SK-N-SH (cell line): ENCODE results near the gene POLR3B. TPM values are rescaled to one million over a fixed set of nuclear protein-coding genes. Genes with fewer than 3 reads are reported as not detected.

Experiments used
- CTCF ChIA-PET: fragments of 300-600, 350-600 bp; formaldehyde crosslinking; extraction: SDS; loops from one replicate; lab custom pipeline; 2021; lab: Yijun Ruan, JAX
- POLR2A ChIA-PET: fragments of 350-600 bp; sonication (Branson Sonifier 250); formaldehyde crosslinking; extraction: SDS; loops from one replicate; lab custom pipeline; 2020; ENCODE audit warnings: antibody characterized with exemption, inconsistent platforms; lab: Yijun Ruan, JAX
- DNase-seq: peaks from one replicate; pipeline ENCODE4 v3.0.0; 2012
- H2AFZ ChIP-seq: fragments of 200-600 bp; sonication (generic); 2 replicates; pipeline ENCODE4 v1.8.1; 2016; ENCODE audit warnings: antibody characterized with exemption, mild to moderate bottlenecking, low read depth
- H3F3A ChIP-seq: fragments of 200-600 bp; sonication (generic); replicated peaks from 2 replicates; pipeline ENCODE3; 2016; ENCODE audit warnings: antibody characterized with exemption, mild to moderate bottlenecking; ENCODE audit not compliant: insufficient read depth
- H3K27ac ChIP-seq, 2 experiments: fragments of 200-500 bp in 1 of 2; fragments of 200-600 bp in 1 of 2; sonication (Bioruptor generic) in 1 of 2; sonication (generic), shearing (Covaris generic) in 1 of 2; 2 replicates each; pipeline versions ENCODE4 v1.5.1 to v1.6.1; 2014 to 2016; ENCODE audit warnings: low read depth in 2 of 2, inconsistent platforms in 1 of 2, low read length in 1 of 2, mild to moderate bottlenecking in 1 of 2, mixed read lengths in 1 of 2
- H3K27me3 ChIP-seq: fragments of 200-600 bp; sonication (generic), shearing (Covaris generic); 2 replicates; pipeline ENCODE4 v1.6.1; 2016; ENCODE audit warnings: mixed run types; ENCODE audit not compliant: insufficient read depth
- H3K36me3 ChIP-seq, 2 experiments: fragments of 200-500 bp in 1 of 2; fragments of 200-600 bp in 1 of 2; sonication (Bioruptor generic) in 1 of 2; sonication (generic) in 1 of 2; replicated peaks in 1 of 2; 2 replicates each; pipeline versions ENCODE3 to v1.5.1; 2014 to 2016; ENCODE audit warnings: low read length in 1 of 2, mild to moderate bottlenecking in 1 of 2; ENCODE audit not compliant: insufficient read depth in 2 of 2, control insufficient read depth in 1 of 2
- H3K4me1 ChIP-seq, 2 experiments: fragments of 200-500 bp in 1 of 2; fragments of 200-600 bp in 1 of 2; sonication (Bioruptor generic) in 1 of 2; sonication (generic), shearing (Covaris generic) in 1 of 2; 2 replicates each; pipeline versions ENCODE4 v1.5.1 to v1.6.1; 2014 to 2016; ENCODE audit warnings: low read depth in 1 of 2, low read length in 1 of 2, mixed run types in 1 of 2; ENCODE audit not compliant: insufficient read depth in 2 of 2, control insufficient read depth in 1 of 2
- H3K4me2 ChIP-seq: fragments of 200-600 bp; sonication (generic), shearing (Covaris generic); 2 replicates; pipeline ENCODE4 v1.6.1; 2017; ENCODE audit warnings: mixed run types
- H3K4me3 ChIP-seq, 2 experiments: fragments of 200-500 bp in 1 of 2; fragments of 200-600 bp in 1 of 2; sonication (Bioruptor generic) in 1 of 2; sonication (generic), shearing (Covaris generic) in 1 of 2; 2 replicates each; pipeline versions ENCODE4 v1.5.1 to v1.8.1; 2014 to 2016; ENCODE audit warnings: low read depth in 2 of 2, inconsistent platforms in 1 of 2, low read length in 1 of 2, mild to moderate bottlenecking in 1 of 2, mixed read lengths in 1 of 2, moderate library complexity in 1 of 2
- H3K79me2 ChIP-seq: fragments of 200-600 bp; sonication (generic); 2 replicates; pipeline ENCODE4 v1.8.1; 2017; ENCODE audit warnings: mild to moderate bottlenecking; ENCODE audit not compliant: insufficient read depth
- H3K9ac ChIP-seq: fragments of 200-600 bp; sonication (generic); 2 replicates; pipeline ENCODE4 v1.6.1; 2017; ENCODE audit warnings: mixed run types
- H3K9me2 ChIP-seq: fragments of 200-600 bp; sonication (generic); 2 replicates; pipeline ENCODE4 v1.6.1; 2017; ENCODE audit warnings: mixed run types
- H3K9me3 ChIP-seq: fragments of 200-600 bp; sonication (generic); 2 replicates; pipeline ENCODE4 v1.6.1; 2017; ENCODE audit warnings: mixed run types, mild to moderate bottlenecking, moderate library complexity
- H4K20me1 ChIP-seq: fragments of 200-600 bp; sonication (generic); 2 replicates; pipeline ENCODE4 v1.6.1; 2017; ENCODE audit warnings: mild to moderate bottlenecking, mixed run types; ENCODE audit not compliant: insufficient read depth
- CTCF ChIP-seq: fragments of 200-600 bp; sonication (generic); IDR thresholded peaks from 2 replicates; pipeline ENCODE4 v1.6.1; 2017; ENCODE audit warnings: antibody characterized with exemption, mild to moderate bottlenecking, moderate library complexity
- EP300 ChIP-seq, 2 experiments: IDR thresholded peaks; 2 replicates each; pipeline versions ENCODE4 v1.4.0 to v1.6.1; 2012; ENCODE audit warnings: borderline replicate concordance in 1 of 2, low read depth in 1 of 2, low read length in 1 of 2
- EZH2phosphoT487 ChIP-seq: fragments of 200-600 bp; sonication (generic); IDR thresholded peaks from 2 replicates; pipeline ENCODE4 v1.6.1; 2017; ENCODE audit warnings: low read depth, mixed run types, mild to moderate bottlenecking, antibody characterized with exemption, moderate library complexity, borderline replicate concordance
- FOSL2 ChIP-seq: IDR thresholded peaks from 2 replicates; pipeline ENCODE4 v1.4.0; 2012; ENCODE audit warnings: low read depth, mild to moderate bottlenecking, moderate library complexity, borderline replicate concordance
- FOXJ3 ChIP-seq: sonication (generic); formaldehyde crosslinking; IDR thresholded peaks from 2 replicates; pipeline ENCODE4 v1.5.1; 2020; ENCODE audit warnings: mild to moderate bottlenecking, missing genetic modification reagents
- GABPA ChIP-seq: IDR thresholded peaks from 2 replicates; pipeline ENCODE4 v1.4.0; 2012; ENCODE audit warnings: low read depth, mild to moderate bottlenecking
- JUND ChIP-seq: IDR thresholded peaks from 2 replicates; pipeline ENCODE4 v1.4.0; 2012
- MEF2A ChIP-seq: IDR thresholded peaks from 2 replicates; pipeline ENCODE4 v1.4.0; 2012; ENCODE audit warnings: low read depth, borderline replicate concordance
- MXI1 ChIP-seq: IDR thresholded peaks from 2 replicates; pipeline ENCODE4 v1.6.1; 2012; ENCODE audit warnings: mild to moderate bottlenecking, low read depth, low read length, improper control_type of control experiment
- NFIC ChIP-seq: IDR thresholded peaks from 2 replicates; pipeline ENCODE4 v1.4.0; 2012; ENCODE audit warnings: borderline replicate concordance
- NRF1 ChIP-seq: IDR thresholded peaks from 2 replicates; pipeline ENCODE4 v1.6.1; 2012; ENCODE audit warnings: low read depth, mild to moderate bottlenecking, low read length
- PBX3 ChIP-seq: IDR thresholded peaks from 2 replicates; pipeline ENCODE4; 2012
- POLR2AphosphoS5 ChIP-seq: IDR thresholded peaks from 2 replicates; pipeline ENCODE4 v1.6.1; 2012; ENCODE audit warnings: low read depth, low read length
- RAD21 ChIP-seq: IDR thresholded peaks from 2 replicates; pipeline ENCODE4 v1.6.1; 2012; ENCODE audit warnings: mild to moderate bottlenecking, low read length
- RFX5 ChIP-seq: IDR thresholded peaks from 2 replicates; pipeline ENCODE4 v1.6.1; 2012; ENCODE audit warnings: mild to moderate bottlenecking, improper control_type of control experiment, low read length
- RXRA ChIP-seq: IDR thresholded peaks from 2 replicates; pipeline ENCODE4 v1.4.0; 2012; ENCODE audit warnings: low read depth, mild to moderate bottlenecking, borderline replicate concordance
- SIN3A ChIP-seq: IDR thresholded peaks from 2 replicates; pipeline ENCODE4 v1.6.1; 2012; ENCODE audit warnings: low read depth, mild to moderate bottlenecking, low read length, moderate library complexity, borderline replicate concordance
- SMC3 ChIP-seq: IDR thresholded peaks from 2 replicates; pipeline ENCODE4 v1.6.1; 2012; ENCODE audit warnings: low read depth, low read length, improper control_type of control experiment
- TEAD4 ChIP-seq: IDR thresholded peaks from 2 replicates; pipeline ENCODE4 v1.4.0; 2012; ENCODE audit warnings: mild to moderate bottlenecking, borderline replicate concordance; ENCODE audit not compliant: insufficient read depth
- YY1 ChIP-seq: IDR thresholded peaks from 2 replicates; pipeline ENCODE4 v1.4.0; 2012; ENCODE audit warnings: low read depth, mild to moderate bottlenecking
- ZBTB33 ChIP-seq: IDR thresholded peaks from 2 replicates; pipeline ENCODE4 v1.4.0; 2012; ENCODE audit warnings: low read depth, borderline replicate concordance
- WGBS: methylation state at CpG from one replicate; pipeline ENCODE4 v1.1.6; 2017; ENCODE audit warnings: low lambda C conversion rate; 5-methylcytosine and 5-hydroxymethylcytosine counted together
- polyA plus RNA-seq, 3 experiments: library from polyadenylated mRNA; depleted of rRNA; stranded (reverse); fragments of >200 nt; gene quantifications; 2 replicates each; pipeline ENCODE4 v1.2.3, GENCODE V29; 2012

Gene POLR3B
- polyA plus RNA-seq, 1 of the 3 experiments (the other 2 are of a cell fraction), result 3.3 TPM

GRCh38 chr12:106493531-106493930 lies 136.0 kb downstream of the POLR3B start:
- Histone ChIP-seq H3K4me1 (peaks cover 0 to 7% of the 10 kb centered on the region in 2 experiments; a peak in 2 of 4 replicates), H3K4me2 (no peak overlapping the region), H3K27me3 (no peaks in the 10 kb centered on the region), H2AFZ (no peak overlapping the region), H3K9ac (no peak overlapping the region), H3K36me3 (peaks cover 7 to 11% of the 10 kb centered on the region in 2 experiments), H3K79me2 (no peaks in the 10 kb centered on the region), H3K9me2 (no peaks in the 10 kb centered on the region), H4K20me1 (no peaks in the 10 kb centered on the region), H3K27ac (no peak overlapping the region), H3K4me3 (no peak overlapping the region), H3F3A (no peaks in the 10 kb centered on the region), H3K9me3 (no peaks in the 10 kb centered on the region)
- ChIA-PET POLR2A (no interaction called here), CTCF (interaction anchor here (1.8 kb wide), 1 partner anchor 425 kb away, joined by 5 read pairs; no protein-coding TSS in a partner anchor)
- TF ChIP-seq POLR2AphosphoS5 (no peak), EP300 (IDR thresholded peaks at IDR 0.05; ENCODE audit: borderline replicate concordance in 1 of 2, low read depth in 1 of 2, low read length in 1 of 2) (no peak), FOSL2 (no peak), NRF1 (no peak), NFIC (no peak), TEAD4 (no peak)
- WGBS, result 83% methylated on average over 4 of the region's 4 CpGs
- peak; percentile 26 for DNase-seq

GRCh38 chr12:106495354-106495965 lies 137.9 kb downstream of the POLR3B start:
- no peak for DNase-seq
- Histone ChIP-seq H3K27me3 (no peaks in the 10 kb centered on the region), H3K4me3 (no peak overlapping the region), H2AFZ (no peak overlapping the region), H3K9me2 (no peaks in the 10 kb centered on the region), H3K27ac (no peak overlapping the region), H3F3A (no peaks in the 10 kb centered on the region), H3K4me2 (no peak overlapping the region), H4K20me1 (no peaks in the 10 kb centered on the region), H3K9ac (no peak overlapping the region), H3K36me3 (peaks cover 16 to 18% of the 10 kb centered on the region in 2 experiments), H3K4me1 (peaks cover 0 to 7% of the 10 kb centered on the region in 2 experiments; a peak in 2 of 4 replicates), H3K79me2 (no peaks in the 10 kb centered on the region), H3K9me3 (no peaks in the 10 kb centered on the region)
- ChIA-PET CTCF (interaction anchor here (1.8 kb wide), 1 partner anchor 11 kb away, joined by 3 read pairs; no protein-coding TSS in a partner anchor), POLR2A (no interaction called here)
- no peak for TF ChIP-seq GABPA
- TF ChIP-seq RAD21, result no peak
- no peak for TF ChIP-seq POLR2AphosphoS5
- TF ChIP-seq MEF2A, result no peak
- no peak for TF ChIP-seq ZBTB33
- no peak for TF ChIP-seq MXI1
- TF ChIP-seq RXRA, result no peak
- no peak for TF ChIP-seq YY1
- TF ChIP-seq TEAD4, result no peak
- TF ChIP-seq CTCF, result no peak
- TF ChIP-seq FOXJ3 (CRISPR knock-in tag), result no peak
- TF ChIP-seq NFIC, result no peak
- no peak for TF ChIP-seq SMC3
- no peak for TF ChIP-seq NRF1
- no peak for TF ChIP-seq EZH2phosphoT487
- TF ChIP-seq JUND, result no peak
- TF ChIP-seq SIN3A, result no peak
- no peak for TF ChIP-seq EP300 (IDR thresholded peaks at IDR 0.05; ENCODE audit: borderline replicate concordance in 1 of 2, low read depth in 1 of 2, low read length in 1 of 2)
- no peak for TF ChIP-seq PBX3
- TF ChIP-seq RFX5, result no peak
- WGBS, result 89% methylated on average over 5 of the region's 5 CpGs
